K562 (cell line): ENCODE results near the gene GPATCH3. TPM values are rescaled to one million over a fixed set of nuclear protein-coding genes. Genes with fewer than 3 reads are reported as not detected.

Experiments used
- ATAC-seq: fragments of 200-7000 bp; cut with Tn5 transposase; 3 replicates; pipeline ENCODE4 v1.9.1; 2020; ENCODE audit warnings: moderate library complexity
- BruUV-seq: library from RNA; stranded (reverse); fragments of 400-500 nt; replicated peaks from 2 replicates; lab custom pipeline; 2021; lab: Mats Ljungman, UMichigan
- CTCF ChIA-PET: fragments of 300-600 bp; formaldehyde crosslinking; extraction: SDS; loops from one replicate; lab custom pipeline; 2021; ENCODE audit warnings: low intra/inter-chr PET ratio; lab: Yijun Ruan, JAX
- POLR2A ChIA-PET: fragments of 300-600, 350-650 bp; sonication (Branson Sonifier 250); formaldehyde crosslinking; extraction: SDS; loops from one replicate; lab custom pipeline; 2021; ENCODE audit warnings: antibody characterized with exemption, inconsistent platforms; lab: Yijun Ruan, JAX
- DNase-seq, 4 experiments: peaks; one replicate each; pipeline versions ENCODE4 v3.0.0 to v3.0.0-alpha.2; 2011 to 2018; ENCODE audit warnings: low spot score in 3 of 4, mixed read lengths in 3 of 4; ENCODE audit errors: extremely low read depth in 1 of 4
- FAIRE-seq: peaks from 2 replicates; lab custom pipeline; 2011; peaks lifted over from hg19 to GRCh38; lab: Jason Lieb, UNC
- H2AFZ ChIP-seq: 2 replicates; pipeline ENCODE4 v1.6.0; 2011; ENCODE audit warnings: low read depth, low read length, control low read depth, inconsistent platforms
- H3K27ac ChIP-seq: fragments of 200-600 bp; 3 replicates; pipeline ENCODE4 v1.8.0; 2011; ENCODE audit warnings: low read depth, mild to moderate bottlenecking, control low read depth, inconsistent platforms, low read length, moderate library complexity, mixed read lengths; ENCODE audit errors: extremely low read depth
- H3K27me3 ChIP-seq, 2 experiments: fragments of 300-600 bp in 1 of 2; 2 replicates in 1 of 2; 3 replicates in 1 of 2; pipeline versions ENCODE4 v1.6.0 to v1.8.0; 2011; ENCODE audit warnings: inconsistent platforms in 2 of 2, low read length in 2 of 2, mild to moderate bottlenecking in 1 of 2, mixed read lengths in 1 of 2, moderate library complexity in 1 of 2; ENCODE audit not compliant: control insufficient read depth in 2 of 2, insufficient read depth in 2 of 2
- H3K36me3 ChIP-seq: fragments of 300-600 bp; 3 replicates; pipeline ENCODE4 v1.8.0; 2011; ENCODE audit warnings: mild to moderate bottlenecking, low read length, inconsistent platforms; ENCODE audit not compliant: control insufficient read depth, insufficient read depth
- H3K4me1 ChIP-seq, 2 experiments: fragments of 200-600 bp in 1 of 2; replicated peaks in 1 of 2; 2 replicates in 1 of 2; 3 replicates in 1 of 2; pipeline versions ENCODE4 v1.5.1 to v1.8.0; 2011; ENCODE audit warnings: inconsistent platforms in 2 of 2, low read length in 2 of 2, mild to moderate bottlenecking in 1 of 2, mixed read lengths in 1 of 2, moderate library complexity in 1 of 2; ENCODE audit not compliant: control insufficient read depth in 2 of 2, insufficient read depth in 2 of 2
- H3K4me2 ChIP-seq: 2 replicates; pipeline ENCODE4 v1.6.1; 2011; ENCODE audit warnings: low read length, control low read depth, inconsistent platforms, mixed read lengths; ENCODE audit not compliant: insufficient read depth
- H3K4me3 ChIP-seq: fragments of 200-600 bp; sonication (generic), shearing (Covaris generic); 2 replicates; pipeline ENCODE4 v1.5.1; 2016; ENCODE audit warnings: control low read depth, inconsistent platforms
- H3K79me2 ChIP-seq: fragments of 200-600 bp; 3 replicates; pipeline ENCODE4 v1.8.0; 2011; ENCODE audit warnings: low read length, inconsistent platforms; ENCODE audit not compliant: control insufficient read depth, insufficient read depth
- H3K9ac ChIP-seq, 2 experiments: 2 replicates each; pipeline versions ENCODE4 v1.6.0 to v1.6.1; 2011; ENCODE audit warnings: low read depth in 2 of 2, low read length in 2 of 2, control low read depth in 1 of 2, inconsistent platforms in 1 of 2, mild to moderate bottlenecking in 1 of 2, mixed read lengths in 1 of 2; ENCODE audit not compliant: insufficient read depth in 1 of 2
- H3K9me1 ChIP-seq: one replicate; pipeline ENCODE4 v1.6.0; 2011; ENCODE audit warnings: inconsistent platforms, mild to moderate bottlenecking, low read length, moderate library complexity; ENCODE audit not compliant: control insufficient read depth, insufficient read depth
- H3K9me3 ChIP-seq: replicated peaks from 2 replicates; pipeline ENCODE4 v1.5.1; 2011; ENCODE audit warnings: low read depth, low read length, inconsistent platforms; ENCODE audit not compliant: control insufficient read depth, insufficient read depth
- H4K20me1 ChIP-seq: replicated peaks from 2 replicates; pipeline ENCODE4 v1.6.1; 2011; ENCODE audit warnings: low read length, inconsistent platforms, mixed read lengths; ENCODE audit not compliant: control insufficient read depth, insufficient read depth
- AFF1 ChIP-seq, 2 experiments: fragments of 450-650 bp; IDR thresholded peaks; 2 replicates each; pipeline ENCODE4 v1.6.1; 2018; ENCODE audit warnings: mild to moderate bottlenecking in 2 of 2, low read depth in 1 of 2; ENCODE audit not compliant: partially characterized antibody in 2 of 2
- CXXC5 ChIP-seq: fragments of 250-450 bp; sonication (Bioruptor Pico); IDR thresholded peaks from 2 replicates; pipeline ENCODE4 v1.8.0; 2022; ENCODE audit warnings: inconsistent platforms, mild to moderate bottlenecking, moderate library complexity
- E2F8 ChIP-seq: fragments of 450-650 bp; IDR thresholded peaks from 2 replicates; pipeline ENCODE4 v1.7.1; 2018; ENCODE audit warnings: mild to moderate bottlenecking, low read depth; ENCODE audit not compliant: partially characterized antibody
- GABPA ChIP-seq: fragments of 200-800 bp; sonication (Bioruptor generic); conservative IDR thresholded peaks from 2 replicates; pipeline ENCODE4 v1.6.1; 2016; ENCODE audit warnings: low read depth, missing genetic modification characterization, missing compliant biosample characterization
- NR2C2 ChIP-seq, 2 experiments: fragments of 200-800 bp in 1 of 2; sonication (Bioruptor generic) in 1 of 2; sonication (generic) in 1 of 2; formaldehyde crosslinking in 1 of 2; IDR thresholded peaks; 2 replicates each; pipeline versions ENCODE4 v1.6.1 to v1.8.0; 2016 to 2022; ENCODE audit warnings: mild to moderate bottlenecking in 1 of 2, missing compliant biosample characterization in 1 of 2, missing genetic modification characterization in 1 of 2, missing genetic modification reagents in 1 of 2
- NR4A1 ChIP-seq, 2 experiments: fragments of 250-450 bp in 1 of 2; fragments of 450-650 bp in 1 of 2; sonication (Bioruptor Pico) in 1 of 2; IDR thresholded peaks; 2 replicates each; pipeline versions ENCODE4 v1.4.0 to v1.6.1; 2016 to 2020; ENCODE audit warnings: mild to moderate bottlenecking in 2 of 2, missing compliant biosample characterization in 1 of 2, missing genetic modification characterization in 1 of 2, moderate library complexity in 1 of 2
- RBM22 ChIP-seq: fragments of 200-400 bp; formaldehyde crosslinking; IDR thresholded peaks from 2 replicates; pipeline ENCODE4 v1.6.1; 2018; ENCODE audit warnings: low read length, low read depth; ENCODE audit not compliant: poor library complexity, severe bottlenecking
- RFX7 ChIP-seq: fragments of 250-450 bp; sonication (Bioruptor Pico); IDR thresholded peaks from 2 replicates; pipeline ENCODE4 v1.5.1; 2021; ENCODE audit warnings: mild to moderate bottlenecking
- TRIM28 ChIP-seq: fragments of 450-650 bp; IDR thresholded peaks from 2 replicates; pipeline ENCODE4 v1.6.1; 2017
- ZNF239 ChIP-seq: fragments of 250-450 bp; sonication (Bioruptor Pico); IDR thresholded peaks from 2 replicates; pipeline ENCODE4 v1.4.0; 2020; ENCODE audit warnings: mild to moderate bottlenecking
- ZNF408 ChIP-seq: fragments of 250-450 bp; sonication (Bioruptor Pico); IDR thresholded peaks from 2 replicates; pipeline ENCODE4 v1.4.0; 2020; ENCODE audit warnings: low read depth, mild to moderate bottlenecking, moderate library complexity
- ZNF695 ChIP-seq: fragments of 450-650 bp; formaldehyde crosslinking; IDR thresholded peaks from 2 replicates; pipeline ENCODE4 v1.4.0; 2020; ENCODE audit warnings: mild to moderate bottlenecking, moderate library complexity
- ZNF707 ChIP-seq: fragments of 250-450 bp; sonication (Bioruptor Pico); conservative IDR thresholded peaks from 2 replicates; pipeline ENCODE4 v1.8.0; 2022; ENCODE audit warnings: inconsistent platforms, mild to moderate bottlenecking, moderate library complexity
- WGBS: fragments of 100-300 bp; shearing (Covaris generic); methylation state at CpG from one replicate; pipeline ENCODE4 v1.1.6; 2016; ENCODE audit warnings: low coverage, mixed read lengths; ENCODE audit not compliant: insufficient coverage; ENCODE audit errors: missing lambda C conversion rate; 5-methylcytosine and 5-hydroxymethylcytosine counted together
- in situ Hi-C: fragments of 300-500 bp; cut with MboI; formaldehyde crosslinking; loops from 4 replicates; pipeline ENCODE4 v1.15.0; 2018; ENCODE audit warnings: inconsistent platforms, mixed read lengths
- intact Hi-C: fragments of 100-400 bp; cut with micrococcal nuclease; formaldehyde crosslinking; loops from 2 replicates; pipeline ENCODE4 v1.14.2; 2022
- polyA plus RNA-seq, 8 experiments: library from polyadenylated mRNA; depleted of rRNA in 4 of 8; stranded (reverse) in 5 of 8; unstranded in 3 of 8; fragments of >200 nt; fragmentation: Nextera tagmentation in 2 of 8; fragmentation: Illumina TruSeq in 1 of 8; extraction: Ambion mirVana in 2 of 8; extraction: Trizol in 1 of 8; gene quantifications; 2 replicates each; pipeline versions ENCODE4 v1.2.1 to v1.2.3, GENCODE V29; 2011 to 2014; ENCODE audit warnings: inconsistent platforms in 1 of 8, missing spikeins in 1 of 8
- total RNA-seq, 7 experiments: library from RNA; depleted of rRNA in 6 of 7; stranded (reverse); fragments of >200 nt in 6 of 7; fragmentation: Illumina TruSeq in 2 of 7; extraction: Trizol in 2 of 7; gene quantifications; 2 replicates each; pipeline versions ENCODE4 v1.2.1 to v1.2.3, GENCODE V29; 2011 to 2021; ENCODE audit warnings: low replicate concordance in 1 of 7

The GPATCH3 gene
- total and polyA plus RNA-seq, 9 of the 15 experiments (the other 6 are each of a cell fraction or from before 2014, with no cell fraction given) = 1.6 to 23.0 (median 13.3) TPM

GRCh38 chr1:26890467-26890796 is 9.8 kb downstream of the GPATCH3 start:
- peak overlapping the region; percentile 94 for H3K4me3 ChIP-seq
- H3K9ac ChIP-seq = peak overlapping the region; percentile 88 to 98
- ATAC-seq (peak; percentile 71), DNase-seq (no peak), FAIRE-seq (no peak)
- H3K27ac ChIP-seq = peak overlapping the region; percentile 91
- H3K9me3 ChIP-seq = no peaks in the 10 kb centered on the region
- H2AFZ ChIP-seq = peak overlapping the region; percentile 95
- H3K4me2 ChIP-seq = peak overlapping the region; percentile 99
- H3K9me1 ChIP-seq = no peaks in the 10 kb centered on the region
- TSS peak; percentile 98 for BruUV-seq
- in situ Hi-C loops (no loop called here), intact Hi-C loops (loop anchor here (1.0 kb wide), 1 partner anchor 10 kb away; the partner anchor contains the start of gene GPATCH3)
- peaks cover 24% of the 10 kb centered on the region for H3K79me2 ChIP-seq
- H3K36me3 ChIP-seq = peaks cover 62% of the 10 kb centered on the region
- peaks cover 13 to 27% of the 10 kb centered on the region in 2 experiments for H3K4me1 ChIP-seq
- POLR2A ChIA-PET = interaction anchor here (0.6 to 12.0 kb wide), 19 partner anchors 9 to 512 kb away, joined by 3 to 110 read pairs (median 4); partner anchors contain the start of genes GPATCH3, NR0B2 and PIGV
- no peaks in the 10 kb centered on the region for H3K27me3 ChIP-seq
- CTCF ChIA-PET = interaction anchor here (0.6 kb wide), 1 partner anchor 77 kb away, joined by 3 read pairs; no protein-coding TSS in a partner anchor
- 6% methylated on average over 12 of the region's 12 CpGs for WGBS
- peaks cover 7% of the 10 kb centered on the region; the same call in 1 of the 2 replicates for H4K20me1 ChIP-seq
- TF ChIP-seq TRIM28 (no peak), ZNF707 (CRISPR knock-in tag) (0 out of 2 replicates have a peak, but pooled peaks have one; percentile 19), NR2C2 (CRISPR knock-in tag; IDR thresholded peaks at IDR 0.05) (no peak), NR2C2 (tag; IDR thresholded peaks at IDR 0.05) (peak; percentile 35; the same call in 1 of the 2 replicates), CXXC5 (CRISPR knock-in tag) (0 out of 2 replicates have a peak, but pooled peaks have one; percentile 9), AFF1 (IDR thresholded peaks at IDR 0.05; ENCODE audit: low read depth in 1 of 2, partially characterized antibody in 2 of 2) (no peak), ZNF695 (CRISPR knock-in tag) (0 out of 2 replicates have a peak, but pooled peaks have one; percentile 60), NR4A1 (CRISPR knock-in tag; IDR thresholded peaks at IDR 0.05) (peak; percentile 86; the same call in 1 of the 2 replicates), NR4A1 (tag; IDR thresholded peaks at IDR 0.05) (no peak), GABPA (tag) (peak; percentile 81), RBM22 (no peak), ZNF408 (no peak), RFX7 (CRISPR knock-in tag) (no peak), ZNF239 (CRISPR knock-in tag) (0 out of 2 replicates have a peak, but pooled peaks have one; percentile 14), E2F8 (peak; percentile 2)
